Bone marrow (tissue), 2 donors: ENCODE data around the gene TUBGCP6.

ENCODE experiments used
- DNase-seq, 2 donors: peaks; one replicate each; lab custom pipeline; 2025; lab: John Stamatoyannopoulos, UW

Gene TUBGCP6

GRCh38 chr22:50250555-50251476 is 6.0 kb upstream of the TUBGCP6 start, which contains the start of gene HDAC10:
Gene HDAC10, minus strand, starts transcription at chr22:50251265. Its CDS starts 233 bp downstream, at chr22:50251032.
- peak; percentile 28 to 74 for DNase-seq

- DNase-seq = no peak
Observed at GRCh38 chr22:50250249-50250554, 5.4 kb upstream of the TUBGCP6 start.

DNA sequence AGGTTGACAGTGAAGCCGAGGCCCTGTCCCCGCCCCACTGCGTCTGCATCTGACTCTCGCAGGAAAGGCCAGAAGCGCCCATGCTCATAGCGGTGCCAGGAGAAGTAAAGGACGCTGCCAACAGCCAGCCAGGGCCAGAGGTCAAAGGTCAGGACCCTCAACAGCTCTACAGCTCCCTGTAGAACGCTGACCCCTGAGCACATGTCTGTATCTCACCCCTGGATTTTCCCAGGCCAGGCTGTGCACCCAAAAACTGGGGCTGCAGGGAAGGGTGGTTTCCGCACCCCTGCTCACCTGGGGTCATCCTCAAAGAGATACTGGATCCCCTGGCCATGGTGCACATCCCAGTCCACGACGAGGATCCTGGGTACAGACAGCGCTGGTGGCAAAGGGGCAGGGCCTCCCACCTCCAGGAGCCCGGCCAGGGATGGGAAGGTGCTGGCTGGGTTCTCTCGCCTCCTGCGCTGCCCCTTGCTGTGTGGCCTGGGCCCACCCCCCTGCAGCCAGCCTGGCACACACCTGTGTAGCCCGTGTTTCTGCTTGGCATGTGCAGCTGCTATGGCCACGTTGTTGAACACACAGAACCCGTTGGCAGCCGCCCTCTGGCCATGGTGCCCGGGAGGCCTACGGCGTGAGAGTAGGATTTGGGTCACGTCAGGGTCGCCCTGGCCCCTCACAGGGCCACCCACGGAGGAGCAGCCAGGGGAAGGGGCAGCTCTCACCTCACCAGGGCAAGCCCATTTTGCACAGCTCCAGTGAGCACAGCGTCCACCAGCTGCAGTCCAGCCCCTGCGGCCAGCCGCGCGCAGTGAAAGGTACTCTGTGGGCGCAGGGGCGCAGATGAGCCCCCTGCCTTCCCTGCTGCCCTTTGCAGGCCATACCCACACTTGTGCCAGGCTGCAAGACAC is 4.8 kb upstream of the TUBGCP6 start:
- DNase-seq = no peak

GRCh38 chr22:50248196-50249081 is 3.6 kb upstream of the TUBGCP6 start:
- DNase-seq = no peak

GRCh38 chr22:50247748-50248147 is 2.9 kb upstream of the TUBGCP6 start:
- DNase-seq = no peak

GRCh38 chr22:50246242-50247175 is 1.7 kb upstream of the TUBGCP6 start:
- DNase-seq = no peak

- DNase-seq = no peak
Observed at GRCh38 chr22:50245214-50246072, 620 bp upstream of the TUBGCP6 start.

DNA sequence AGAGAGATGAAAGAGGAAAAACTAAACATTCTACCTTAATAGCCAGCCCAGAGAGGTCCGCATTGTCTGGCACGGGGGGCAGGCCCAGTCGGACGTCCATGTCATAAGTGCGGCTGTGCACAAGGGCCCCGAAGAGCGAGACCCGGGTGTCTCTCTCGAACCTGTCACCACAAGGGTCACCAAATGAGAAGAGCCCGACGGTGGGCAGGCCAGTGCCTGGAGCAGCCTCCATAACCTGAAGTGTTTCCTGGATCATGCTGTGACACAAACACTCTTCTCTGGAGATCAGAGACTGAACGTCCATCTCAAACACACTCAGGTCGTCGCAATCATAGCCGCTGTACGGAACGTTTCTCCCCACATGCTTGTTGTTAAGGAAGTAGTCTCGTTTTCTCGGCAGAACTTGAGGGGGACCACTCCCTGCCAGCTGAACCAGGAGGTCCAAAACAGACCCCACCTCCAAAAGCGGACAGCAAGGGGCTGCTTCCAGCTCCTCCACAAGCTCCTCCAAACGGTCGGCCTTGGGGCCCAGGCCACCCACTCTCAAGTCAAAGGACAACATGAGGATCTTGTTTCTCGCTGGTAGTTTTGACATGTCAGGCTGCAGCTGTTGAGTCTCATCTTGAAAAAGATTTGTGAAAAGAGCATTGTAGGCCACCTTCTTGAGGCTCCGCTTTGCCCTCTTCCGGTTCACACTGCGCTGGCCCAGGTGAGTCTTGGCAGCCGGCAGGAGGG is 971 bp downstream of the TUBGCP6 start:
- DNase-seq = no peak

GRCh38 chr22:50242406-50242949 is 2.3 kb downstream of the TUBGCP6 start:
- no peak for DNase-seq

GRCh38 chr22:50238755-50239154 is 6.1 kb downstream of the TUBGCP6 start:
- no peak for DNase-seq

DNA sequence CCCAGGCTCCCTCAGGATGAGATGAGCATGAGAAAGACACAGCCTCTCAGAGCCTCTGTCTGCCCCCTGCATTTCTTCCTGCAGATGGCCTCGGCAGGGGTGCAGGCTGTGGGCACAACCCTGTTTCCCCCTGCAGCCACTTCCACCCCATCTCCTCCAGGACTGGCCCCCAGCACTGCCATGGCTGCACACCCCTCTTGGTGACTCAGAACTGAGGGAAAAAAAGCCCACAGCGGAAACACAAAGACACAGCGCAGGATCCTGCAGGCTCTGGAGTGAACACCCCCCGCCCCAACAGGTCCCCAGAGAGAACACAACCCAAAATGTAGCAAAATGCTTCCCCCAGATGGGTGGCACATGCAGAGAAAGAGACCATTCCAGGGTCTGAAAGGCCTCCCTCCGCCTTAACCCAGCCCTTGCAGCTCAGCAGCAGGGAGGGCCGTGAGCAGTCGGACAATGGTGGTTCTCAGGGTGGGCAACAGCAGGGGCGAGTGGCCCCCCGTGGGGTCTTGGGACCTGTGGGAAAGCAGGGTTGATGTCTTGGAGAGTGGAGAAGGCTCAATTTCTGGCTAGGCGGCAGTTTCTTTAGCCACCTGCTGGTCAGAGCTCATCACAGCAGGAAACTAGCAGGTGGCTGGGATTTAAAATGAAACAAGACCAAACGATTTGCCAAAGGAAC is 8.0 kb downstream of the TUBGCP6 start:
- no peak for DNase-seq

DNA sequence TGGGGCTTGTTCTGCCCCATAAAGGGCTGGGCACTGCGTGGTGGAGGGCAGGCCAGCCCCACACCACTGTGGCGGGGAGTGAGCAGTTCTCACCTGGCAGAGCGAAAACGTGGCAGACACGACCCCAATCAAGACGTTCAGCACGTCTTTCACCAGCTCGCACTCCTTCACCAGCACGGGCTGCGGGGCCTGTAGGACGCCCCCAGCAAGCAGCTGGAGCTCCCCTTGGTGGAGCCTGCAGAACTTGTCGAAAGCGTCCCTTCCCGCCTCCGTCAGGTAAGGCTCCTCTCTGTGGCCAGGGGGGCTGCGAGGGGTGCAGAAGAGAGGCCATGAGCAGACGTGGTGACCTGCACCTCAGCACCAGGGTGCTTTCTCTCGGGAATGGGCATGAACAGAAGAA is 11.6 kb downstream of the TUBGCP6 start:
- no peak for DNase-seq

- DNase-seq = no peak
Observed at GRCh38 chr22:50232481-50233151, 12.2 kb downstream of the TUBGCP6 start.

GRCh38 chr22:50229370-50229769 is 15.5 kb downstream of the TUBGCP6 start:
- no peak for DNase-seq

DNA sequence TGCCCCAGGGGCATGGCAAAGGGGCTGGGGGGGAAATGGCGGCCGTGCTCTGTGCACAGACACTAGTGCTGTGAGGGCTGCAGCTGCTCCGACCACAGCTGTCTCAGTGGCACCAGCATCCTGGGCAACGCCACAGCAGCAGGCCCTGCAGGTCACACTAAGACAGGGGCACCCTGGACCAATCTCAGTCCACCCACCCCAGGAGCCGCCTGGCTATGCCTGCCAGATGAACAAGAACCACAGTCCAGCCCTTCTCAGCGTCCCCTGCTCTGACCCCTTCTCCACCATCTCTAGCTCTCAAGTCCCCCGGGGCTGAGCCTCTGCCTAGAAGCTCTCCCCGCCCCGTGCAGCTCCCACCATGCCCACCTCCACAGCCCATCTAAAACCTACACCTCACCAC is 16.5 kb downstream of the TUBGCP6 start:
- DNase-seq = no peak

- no peak for DNase-seq
Observed at GRCh38 chr22:50227579-50228215, 17.1 kb downstream of the TUBGCP6 start.

GRCh38 chr22:50226875-50227165 is 18.0 kb downstream of the TUBGCP6 start:
- no peak for DNase-seq
